ENCODE measurements around the gene GPC6.
"Not testable (repeated sequence)": the region's sequence is repeated elsewhere in the genome, so short reads cannot be mapped to it uniquely, and the experiment has no call there.

The GPC6 gene

GRCh38 chr13:93420887-93421286 is 194.3 kb downstream of the GPC6 start:
- in situ Hi-C loops (cut with HindIII; ENCODE audit: low sequenced_read_pairs), result no loop called here

- in situ Hi-C loops (cut with HindIII; ENCODE audit: low sequenced_read_pairs), result no loop called here
These were observed 196.5 kb downstream of the GPC6 start for GRCh38 chr13:93422980-93423543.

- in situ Hi-C loops (cut with HindIII; ENCODE audit: low sequenced_read_pairs), result no loop called here
These were observed 198.8 kb downstream of the GPC6 start for GRCh38 chr13:93425411-93425810.

- in situ Hi-C loops (cut with HindIII; ENCODE audit: low sequenced_read_pairs), result no loop called here
These were observed 203.8 kb downstream of the GPC6 start for GRCh38 chr13:93430381-93430780.

GRCh38 chr13:93435651-93436050 is 209.0 kb downstream of the GPC6 start:
- in situ Hi-C loops (cut with HindIII; ENCODE audit: low sequenced_read_pairs), result no loop called here

GRCh38 chr13:93437081-93437480 is 210.5 kb downstream of the GPC6 start:
- in situ Hi-C loops (cut with HindIII; ENCODE audit: low sequenced_read_pairs), result no loop called here

GRCh38 chr13:93446238-93446637 is 219.6 kb downstream of the GPC6 start:
- in situ Hi-C loops (cut with HindIII; ENCODE audit: low sequenced_read_pairs), result no loop called here

- in situ Hi-C loops (cut with HindIII; ENCODE audit: low sequenced_read_pairs), result no loop called here
These were observed 223.6 kb downstream of the GPC6 start for GRCh38 chr13:93450191-93450621.

GRCh38 chr13:93450761-93451160 is 224.2 kb downstream of the GPC6 start:
- in situ Hi-C loops (cut with HindIII; ENCODE audit: low sequenced_read_pairs), result no loop called here

- in situ Hi-C loops (cut with HindIII; ENCODE audit: low sequenced_read_pairs), result not testable (repeated sequence)
These were observed 228.1 kb downstream of the GPC6 start for GRCh38 chr13:93454676-93455235.

- in situ Hi-C loops (cut with HindIII; ENCODE audit: low sequenced_read_pairs), result no loop called here
These were observed 229.3 kb downstream of the GPC6 start for GRCh38 chr13:93455861-93456260.

GRCh38 chr13:93460005-93460404 is 233.4 kb downstream of the GPC6 start:
- in situ Hi-C loops (cut with HindIII; ENCODE audit: low sequenced_read_pairs), result no loop called here

GRCh38 chr13:93462151-93462550 is 235.5 kb downstream of the GPC6 start:
- in situ Hi-C loops (cut with HindIII; ENCODE audit: low sequenced_read_pairs), result no loop called here

GRCh38 chr13:93466502-93467036 is 240.0 kb downstream of the GPC6 start:
- in situ Hi-C loops (cut with HindIII; ENCODE audit: low sequenced_read_pairs), result no loop called here

GRCh38 chr13:93467175-93467574 is 240.6 kb downstream of the GPC6 start:
- in situ Hi-C loops (cut with HindIII; ENCODE audit: low sequenced_read_pairs), result no loop called here

- in situ Hi-C loops (cut with HindIII; ENCODE audit: low sequenced_read_pairs), result no loop called here
These were observed 241.8 kb downstream of the GPC6 start for GRCh38 chr13:93468433-93468832.

- in situ Hi-C loops (cut with HindIII; ENCODE audit: low sequenced_read_pairs), result no loop called here
These were observed 245.7 kb downstream of the GPC6 start for GRCh38 chr13:93472296-93472695.

GRCh38 chr13:93472814-93473296 is 246.2 kb downstream of the GPC6 start:
- in situ Hi-C loops (cut with HindIII; ENCODE audit: low sequenced_read_pairs), result no loop called here

- in situ Hi-C loops (cut with HindIII; ENCODE audit: low sequenced_read_pairs), result no loop called here
These were observed 247.0 kb downstream of the GPC6 start for GRCh38 chr13:93473441-93474270.

- in situ Hi-C loops (cut with HindIII; ENCODE audit: low sequenced_read_pairs), result no loop called here
These were observed 249.6 kb downstream of the GPC6 start for GRCh38 chr13:93476175-93476574.

GRCh38 chr13:93477238-93477637 is 250.6 kb downstream of the GPC6 start:
- in situ Hi-C loops (cut with HindIII; ENCODE audit: low sequenced_read_pairs), result no loop called here
